ENCODE results near the gene DCANP1.

- TF ChIP-seq CTCF (IDR thresholded peaks at IDR 0.05 in 4 of 5, conservative IDR thresholded peaks at IDR 0.05 in 1 of 5) (no peak), POLR2A (IDR thresholded peaks at IDR 0.05) (no peak)
Observed at GRCh38 chr5:135447298-135447929, at the start of gene DCANP1.
